A549 (cell line): ENCODE measurements around the gene TCP11L1. TPM values are rescaled to one million over a fixed set of nuclear protein-coding genes. Genes with fewer than 3 reads are reported as not detected.

ENCODE experiments used
- ATAC-seq, 2 experiments: fragments of 200-7000 bp in 1 of 2; fragments of >200 bp in 1 of 2; cut with Nextera tagmentation in 1 of 2; cut with Tn5 transposase in 1 of 2; 3 replicates each; pipeline versions ENCODE4 v1.8.0 to v1.9.1; 2018 to 2020; ENCODE audit warnings: mild to moderate bottlenecking in 1 of 2, moderate library complexity in 1 of 2
- CTCF ChIA-PET: fragments of 300-600 bp; sonication (Branson Sonifier 250); formaldehyde crosslinking; extraction: SDS; loops from one replicate; lab custom pipeline; 2021; ENCODE audit warnings: antibody characterized with exemption, inconsistent platforms; lab: Yijun Ruan, JAX
- POLR2A ChIA-PET: fragments of 350-600 bp; formaldehyde crosslinking; extraction: SDS; loops from one replicate; lab custom pipeline; 2021; ENCODE audit warnings: antibody characterized with exemption, inconsistent platforms; lab: Yijun Ruan, JAX
- DNase-seq, 2 experiments: peaks; one replicate each; pipeline versions ENCODE4 v3.0.0 to v3.0.0-alpha.2; 2011 to 2016; ENCODE audit warnings: low read depth in 1 of 2, low spot score in 1 of 2
- FAIRE-seq: peaks from 2 replicates; lab custom pipeline; 2011; peaks lifted over from hg19 to GRCh38; lab: Jason Lieb, UNC
- H3K27ac ChIP-seq, 2 experiments: fragments of >200 bp; sonication (Bioruptor Twin); formaldehyde crosslinking; 3 replicates each; pipeline ENCODE4 v1.5.1; 2016 to 2017
- H3K4me1 ChIP-seq: fragments of >200 bp; sonication (Bioruptor Twin); formaldehyde crosslinking; 3 replicates; pipeline ENCODE4 v1.6.1; 2016
- H3K4me2 ChIP-seq: fragments of >200 bp; sonication (Bioruptor Twin); formaldehyde crosslinking; 3 replicates; pipeline ENCODE4 v1.6.1; 2016
- H3K4me3 ChIP-seq: fragments of >200 bp; sonication (Bioruptor Twin); formaldehyde crosslinking; 3 replicates; pipeline ENCODE4 v1.5.1; 2016
- H3K9me3 ChIP-seq: fragments of >200 bp; sonication (Bioruptor Twin); formaldehyde crosslinking; 3 replicates; pipeline ENCODE4 v1.6.1; 2016
- CEBPB ChIP-seq, 2 experiments: fragments of >200 bp in 1 of 2; sonication (Bioruptor Twin) in 1 of 2; formaldehyde crosslinking in 1 of 2; IDR thresholded peaks; 2 replicates each; pipeline ENCODE4 v1.6.1; 2012 to 2016
- CHD4 ChIP-seq: fragments of 200-600 bp; sonication (generic); IDR thresholded peaks from 2 replicates; pipeline ENCODE4 v1.6.1; 2016; ENCODE audit warnings: antibody characterized with exemption, mild to moderate bottlenecking, borderline replicate concordance
- HES2 ChIP-seq: fragments of >200 bp; sonication (Bioruptor Twin); formaldehyde crosslinking; IDR thresholded peaks from 2 replicates; pipeline ENCODE4 v1.6.1; 2016
- JUN ChIP-seq, 2 experiments: fragments of >200 bp; sonication (Bioruptor Twin); formaldehyde crosslinking; IDR thresholded peaks; 2 replicates in 1 of 2; 3 replicates in 1 of 2; pipeline ENCODE4 v1.6.1; 2016 to 2017
- NPAS2 ChIP-seq: fragments of 250-450 bp; sonication (Bioruptor Pico); IDR thresholded peaks from 2 replicates; pipeline ENCODE4 v1.8.0; 2022; ENCODE audit warnings: mild to moderate bottlenecking, moderate library complexity, borderline replicate concordance
- RCOR1 ChIP-seq: fragments of 150-350 bp; IDR thresholded peaks from 2 replicates; pipeline ENCODE4 v1.6.1; 2014; ENCODE audit warnings: antibody characterized with exemption, low read length, low read depth
- REST ChIP-seq: fragments of 200-600 bp; sonication (generic); IDR thresholded peaks from 2 replicates; pipeline ENCODE4 v1.6.1; 2016; ENCODE audit warnings: antibody characterized with exemption, mild to moderate bottlenecking, moderate library complexity
- RFX5 ChIP-seq: fragments of 450-650 bp; IDR thresholded peaks from 2 replicates; pipeline ENCODE4 v1.7.1; 2014; ENCODE audit warnings: antibody characterized with exemption, mild to moderate bottlenecking, moderate library complexity
- TP53 ChIP-seq: fragments of 250-450 bp; sonication (Bioruptor Pico); IDR thresholded peaks from 2 replicates; pipeline ENCODE4 v1.5.0; 2021; ENCODE audit warnings: mild to moderate bottlenecking, moderate library complexity
- ZFP36 ChIP-seq: fragments of 450-650 bp; IDR thresholded peaks from 2 replicates; pipeline ENCODE4 v1.6.1; 2014; ENCODE audit warnings: borderline replicate concordance; ENCODE audit not compliant: partially characterized antibody
- ZSCAN20 ChIP-seq: fragments of 250-450 bp; sonication (Bioruptor Pico); IDR thresholded peaks from 2 replicates; pipeline ENCODE4 v1.8.0; 2022; ENCODE audit warnings: mild to moderate bottlenecking, moderate library complexity
- WGBS: methylation state at CpG from one replicate; pipeline ENCODE4 v1.1.6; 2017; ENCODE audit errors: missing lambda C conversion rate; 5-methylcytosine and 5-hydroxymethylcytosine counted together
- polyA plus RNA-seq, 4 experiments: library from polyadenylated mRNA; depleted of rRNA in 3 of 4; stranded (reverse); fragments of >200 nt; fragmentation: RNase III in 1 of 4; extraction: RNeasy Plus Mini Kit Qiagen cat#74134 plus additional on column Dnase treatment in 1 of 4; gene quantifications; 2 replicates in 3 of 4; 3 replicates in 1 of 4; pipeline ENCODE4 v1.2.3, GENCODE V29; 2011 to 2017
- TF ChIP-seq, protein P1 (sequence below): IDR thresholded peaks from 2 replicates; pipeline ENCODE4 v1.6.1; 2012
- TF ChIP-seq, protein P2 (sequence below): fragments of 150-350 bp; IDR thresholded peaks from 2 replicates; pipeline ENCODE4 v1.6.1; 2014; ENCODE audit warnings: low read depth, mild to moderate bottlenecking, low read length

The TCP11L1 gene
- polyA plus RNA-seq, 2 of the 4 experiments (the other 2 are of a cell fraction) = 30.3 to 42.1 TPM

- 40% methylated on average over 2 of the region's 2 CpGs for WGBS
- 0 out of 3 replicates have a peak, but pooled peaks cover 4% of the 10 kb centered on the region for H3K4me1 ChIP-seq
- no peak for FAIRE-seq
- no peak overlapping the region for H3K27ac ChIP-seq
- no peak overlapping the region for H3K4me2 ChIP-seq
- H3K9me3 ChIP-seq = no peaks in the 10 kb centered on the region
- DNase-seq = no peak
- ChIA-PET CTCF (interaction anchor here (1.5 kb wide), 1 partner anchor 61 kb away, joined by 5 read pairs; no protein-coding TSS in a partner anchor), POLR2A (no interaction called here)
- H3K4me3 ChIP-seq = no peak overlapping the region
- ATAC-seq = no peak
- TF ChIP-seq NPAS2 (no peak), JUN (IDR thresholded peaks at IDR 0.05) (no peak), TP53 (no peak), RCOR1 (no peak), RFX5 (no peak), REST (no peak), CHD4 (no peak), ZSCAN20 (CRISPR knock-in tag) (no peak)
- TF ChIP-seq, protein P1, sequence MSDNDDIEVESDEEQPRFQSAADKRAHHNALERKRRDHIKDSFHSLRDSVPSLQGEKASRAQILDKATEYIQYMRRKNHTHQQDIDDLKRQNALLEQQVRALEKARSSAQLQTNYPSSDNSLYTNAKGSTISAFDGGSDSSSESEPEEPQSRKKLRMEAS = no peak
These were observed 34.2 kb upstream of the TCP11L1 start for GRCh38 chr11:33005175-33005574.

DNA sequence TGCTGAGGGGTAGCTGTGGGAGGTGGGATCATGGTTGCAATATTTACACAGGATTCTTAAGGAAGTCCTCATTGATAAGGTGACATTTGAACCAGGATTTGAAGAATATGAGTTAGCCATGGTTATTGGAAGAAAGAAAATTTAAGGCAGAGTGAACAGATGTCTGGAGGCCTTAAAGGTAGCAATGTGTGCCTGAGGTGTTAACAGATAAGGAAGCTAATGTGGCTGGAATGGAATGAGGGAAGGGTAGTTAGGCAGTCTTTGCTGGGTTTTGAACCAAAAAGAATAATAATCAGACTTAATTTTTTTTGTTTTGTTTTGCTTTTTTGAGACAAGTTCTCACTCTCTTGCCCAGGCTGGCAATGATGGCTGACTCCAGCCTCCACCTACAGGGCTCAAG lies 33.4 kb upstream of the TCP11L1 start:
- H3K4me1 ChIP-seq = peaks cover under 1% of the 10 kb centered on the region
- ChIA-PET POLR2A (no interaction called here), CTCF (interaction anchor here (4.2 kb wide), 1 partner anchor 59 kb away, joined by 20 read pairs; no protein-coding TSS in a partner anchor)
- no peak overlapping the region for H3K27ac ChIP-seq
- TF ChIP-seq HES2 = no peak
- no peaks in the 10 kb centered on the region for H3K9me3 ChIP-seq
- DNase-seq (no peak), ATAC-seq (no peak), FAIRE-seq (no peak)
- H3K4me3 ChIP-seq = no peak overlapping the region
- no peak overlapping the region for H3K4me2 ChIP-seq

- no peak overlapping the region for H3K4me3 ChIP-seq
- CTCF ChIA-PET = interaction anchor here (1.0 to 1.2 kb wide), 2 partner anchors 19 to 63 kb away, joined by 3 read pairs; no protein-coding TSS in a partner anchor
- POLR2A ChIA-PET = interaction anchor here (0.6 kb wide), 1 partner anchor 145 kb away, joined by 5 read pairs; no protein-coding TSS in a partner anchor
- DNase-seq = no peak
- WGBS = 26% methylated on average over 1 of the region's 1 CpG
- peaks cover 38% of the 10 kb centered on the region for H3K4me1 ChIP-seq
- H3K9me3 ChIP-seq = no peaks in the 10 kb centered on the region
- TF ChIP-seq ZFP36 = no peak
- TF ChIP-seq, protein P2, sequence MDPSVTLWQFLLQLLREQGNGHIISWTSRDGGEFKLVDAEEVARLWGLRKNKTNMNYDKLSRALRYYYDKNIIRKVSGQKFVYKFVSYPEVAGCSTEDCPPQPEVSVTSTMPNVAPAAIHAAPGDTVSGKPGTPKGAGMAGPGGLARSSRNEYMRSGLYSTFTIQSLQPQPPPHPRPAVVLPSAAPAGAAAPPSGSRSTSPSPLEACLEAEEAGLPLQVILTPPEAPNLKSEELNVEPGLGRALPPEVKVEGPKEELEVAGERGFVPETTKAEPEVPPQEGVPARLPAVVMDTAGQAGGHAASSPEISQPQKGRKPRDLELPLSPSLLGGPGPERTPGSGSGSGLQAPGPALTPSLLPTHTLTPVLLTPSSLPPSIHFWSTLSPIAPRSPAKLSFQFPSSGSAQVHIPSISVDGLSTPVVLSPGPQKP = no peak
- TF ChIP-seq CEBPB (IDR thresholded peaks at IDR 0.05) = peak in 1 of 2 experiments; percentile 45; a peak in 1 of 4 replicates
- peak overlapping the region in 1 of 2 experiments; percentile 7; a peak in 1 of 6 replicates for H3K27ac ChIP-seq
- no peak for FAIRE-seq
- no peak overlapping the region for H3K4me2 ChIP-seq
- ATAC-seq = no peak
These were observed 25.6 kb upstream of the TCP11L1 start for GRCh38 chr11:33013755-33014154.
